NCI-H2107 treated with DMSO at 0.1 percent for 48 hours (cell line): ENCODE results near the gene PROX1.
"Not testable (repeated sequence)": the region's sequence is repeated elsewhere in the genome, so short reads cannot be mapped to it uniquely, and the experiment has no call there.

Experiments
- DNase-seq: peaks from one replicate; lab custom pipeline; 2025; ENCODE audit not compliant: unreplicated experiment; lab: John Stamatoyannopoulos, UW

The PROX1 gene

DNA sequence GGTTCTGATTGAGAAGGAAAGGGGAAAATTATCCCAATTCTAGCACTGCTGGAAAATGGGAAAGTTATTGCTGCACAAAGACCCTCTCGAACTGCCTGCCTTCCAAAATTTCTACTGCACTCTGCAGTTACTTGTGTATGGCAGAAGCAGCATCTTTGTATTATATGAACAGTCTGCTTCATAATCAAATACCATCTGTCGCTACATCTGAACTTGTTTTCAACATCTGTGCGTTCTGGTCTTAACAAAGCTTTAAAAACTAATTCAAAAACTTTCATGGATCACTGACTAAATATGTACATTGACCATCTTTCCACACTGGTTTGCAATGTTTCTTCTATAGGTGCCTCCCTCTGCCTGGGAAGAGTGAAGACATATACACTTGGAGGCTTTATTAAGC, 79.2 kb downstream of the PROX1 start:
- DNase-seq, result no peak

DNA sequence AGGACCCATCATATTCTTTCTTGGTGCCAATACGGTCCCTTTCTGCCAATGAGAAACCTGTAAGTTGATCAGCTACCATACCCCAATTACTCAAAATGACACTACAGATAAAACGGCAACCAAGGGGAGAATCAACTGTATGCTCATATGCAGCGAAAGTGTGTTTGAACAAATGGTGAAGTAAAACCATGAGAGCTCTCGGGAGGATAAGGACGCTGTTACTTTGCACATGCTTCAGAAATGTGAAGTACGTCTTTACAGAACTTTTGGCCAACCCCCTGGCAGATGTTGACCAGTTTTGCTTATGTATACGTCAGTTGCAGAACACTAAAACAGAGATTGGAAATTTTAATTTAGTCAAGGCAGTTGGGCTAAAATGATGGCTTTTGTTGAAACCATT, 79.6 kb downstream of the PROX1 start:
- DNase-seq, result no peak

DNA sequence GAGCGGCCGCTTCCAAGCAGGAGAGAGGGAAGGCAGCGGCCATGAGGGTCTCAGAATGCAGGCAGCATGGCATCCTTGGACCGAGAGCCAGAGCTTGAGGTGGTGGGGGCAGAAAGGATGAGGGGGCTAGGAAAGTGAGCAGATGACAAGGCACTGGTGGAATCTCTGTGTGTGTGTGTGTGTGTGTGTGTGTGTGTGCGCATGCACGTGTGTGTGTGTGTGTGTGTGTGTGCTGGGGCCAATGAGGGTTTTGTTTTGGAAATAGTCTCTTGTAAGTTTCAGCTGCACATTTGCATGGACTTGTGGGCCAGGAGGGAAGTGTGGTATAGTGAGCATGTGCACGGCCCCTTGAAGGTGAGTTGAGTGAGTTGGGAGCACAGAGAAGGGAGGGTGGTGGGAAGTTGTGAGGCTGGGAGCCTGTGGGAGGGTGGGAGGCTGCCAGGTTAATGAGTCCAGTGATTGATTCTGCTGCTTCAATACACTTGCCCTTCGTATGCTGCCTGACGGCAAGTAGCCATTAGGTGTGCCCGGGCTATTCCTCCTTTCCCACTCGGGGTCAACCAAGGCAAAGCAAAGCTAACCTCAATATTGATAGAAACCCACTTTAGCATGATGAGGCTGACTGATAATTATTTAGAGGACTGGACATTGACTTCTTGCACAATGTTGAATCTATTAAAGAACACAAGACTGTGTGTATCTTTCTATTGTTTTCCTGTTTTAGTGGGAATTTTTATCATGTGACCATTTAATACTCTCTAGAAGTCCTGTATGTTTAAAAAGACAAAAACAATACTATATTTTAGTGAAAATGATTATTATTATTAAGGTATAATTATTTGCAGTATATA, 80.3 kb downstream of the PROX1 start:
- no peak for DNase-seq

DNA sequence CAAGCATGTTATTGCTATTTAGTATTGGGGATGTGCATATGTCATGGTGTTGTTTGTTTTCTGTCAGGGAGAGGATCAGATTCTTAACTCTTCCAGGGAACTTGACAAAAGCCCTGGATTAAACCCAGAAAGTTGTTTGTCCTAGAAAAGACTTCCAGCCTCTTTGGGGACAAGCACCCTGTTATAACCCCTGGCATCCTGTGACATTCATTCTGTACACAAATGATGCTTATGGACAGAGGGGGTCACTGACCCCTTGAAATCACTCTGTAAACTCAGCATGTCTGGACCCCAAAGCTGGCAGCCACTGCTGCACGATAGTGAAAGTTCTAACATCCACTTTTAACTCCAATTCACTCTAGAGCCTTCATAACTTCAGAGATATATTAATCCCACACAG, 81.2 kb downstream of the PROX1 start:
- no peak for DNase-seq

GRCh38 chr1:214071469-214071868, 83.7 kb downstream of the PROX1 start:
- DNase-seq, result no peak

DNA sequence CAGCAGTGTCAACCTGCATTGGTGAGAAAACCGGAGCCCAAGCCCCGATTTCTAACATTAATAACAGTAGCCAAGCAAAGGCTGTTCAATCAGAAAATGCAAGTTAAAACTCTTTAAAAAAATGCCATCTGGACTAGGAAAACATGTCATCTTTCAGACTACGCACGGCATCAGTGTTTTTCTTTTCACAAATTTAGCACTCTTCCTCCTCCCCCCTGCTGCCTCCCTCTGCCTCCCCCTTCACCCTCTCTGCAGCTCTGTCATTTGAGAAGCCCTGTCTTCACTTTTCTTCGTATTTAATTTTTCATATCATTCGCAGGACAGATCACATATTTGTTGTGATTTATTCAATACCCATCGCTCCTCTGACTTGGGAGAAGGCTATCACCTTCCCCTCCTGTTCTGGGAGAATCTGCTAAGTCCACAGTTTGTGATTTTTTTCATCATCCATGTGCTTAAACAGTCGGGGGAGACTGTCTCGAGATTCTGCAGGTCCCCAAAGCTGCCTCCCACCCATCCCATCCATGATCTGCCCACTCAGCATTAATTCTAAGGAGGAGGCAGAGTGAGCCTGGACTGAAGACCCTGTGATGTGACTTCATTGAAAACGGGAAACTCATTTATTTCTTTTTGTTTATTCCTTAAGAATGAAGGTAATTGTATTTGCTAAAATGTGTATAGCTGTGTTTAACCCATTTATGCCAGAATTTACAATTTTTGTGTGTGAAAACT, 84.8 kb downstream of the PROX1 start:
- DNase-seq, result no peak

- no peak for DNase-seq
Measured at GRCh38 chr1:214074477-214074876, 86.7 kb downstream of the PROX1 start.

DNA sequence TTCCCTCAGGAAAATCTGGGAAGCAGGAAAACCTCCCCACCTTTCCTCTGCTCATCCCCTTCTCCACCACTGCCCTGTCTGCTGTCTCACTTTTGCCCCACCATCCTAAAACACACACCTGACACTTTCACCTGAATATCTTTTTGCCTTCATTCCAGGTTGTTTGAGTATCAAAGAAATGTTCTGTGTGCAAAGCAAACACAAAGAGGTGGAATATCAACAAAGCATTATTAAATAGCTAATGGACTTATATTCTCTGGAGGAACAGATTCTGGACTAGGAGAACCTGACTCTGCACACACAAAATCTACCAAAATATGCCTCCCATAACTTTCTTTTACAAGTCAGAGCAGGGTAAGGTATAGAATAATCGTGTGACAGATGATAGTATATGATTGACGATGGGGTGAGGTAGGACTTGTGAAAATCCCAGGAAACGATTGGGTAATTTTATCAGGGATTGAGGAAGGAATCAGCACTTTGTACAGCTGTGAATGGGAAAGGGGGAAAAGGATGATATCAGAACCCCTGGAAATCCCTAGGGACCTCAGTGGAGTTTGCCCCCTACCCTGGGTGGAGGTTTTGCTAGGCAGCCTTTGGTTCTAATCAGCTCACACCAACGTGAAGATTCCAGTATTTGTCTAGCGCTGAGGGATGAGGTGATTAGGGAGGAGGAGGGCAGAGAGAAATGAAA, 87.7 kb downstream of the PROX1 start:
- DNase-seq, result no peak

DNA sequence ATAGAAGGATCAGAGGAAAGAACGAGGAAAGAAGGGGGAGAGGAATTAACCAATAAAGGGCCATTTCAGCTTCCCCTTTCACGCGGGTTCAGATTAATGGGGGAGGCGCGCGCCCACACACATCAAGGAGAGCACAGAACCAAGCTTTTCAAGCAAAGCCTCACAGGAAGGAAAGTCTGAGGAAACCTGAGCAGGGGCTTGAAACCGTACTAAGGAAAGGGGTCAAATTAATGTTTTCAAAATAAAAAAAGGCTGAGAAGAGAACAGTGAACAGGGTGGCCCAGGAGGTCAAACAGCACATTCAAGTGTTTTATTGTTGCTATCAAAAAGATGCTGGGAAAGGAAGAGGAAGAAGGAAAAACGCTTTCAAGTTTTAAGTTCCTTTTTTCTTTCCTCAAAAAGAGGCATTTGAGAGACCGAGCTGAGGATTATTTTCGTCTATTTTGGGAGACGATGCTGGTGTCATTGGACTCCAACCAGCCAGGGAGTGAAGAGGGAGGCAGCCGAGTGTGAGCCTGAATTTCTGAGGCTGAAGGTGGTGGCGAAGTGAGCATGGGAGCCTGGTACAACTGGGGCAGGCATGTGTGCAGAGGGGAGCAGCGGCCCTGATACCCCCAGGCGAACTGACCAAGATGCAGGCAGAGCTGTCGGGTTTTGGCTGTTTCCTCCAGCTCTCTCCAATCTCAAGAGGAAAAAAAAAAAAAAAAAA, 88.4 kb downstream of the PROX1 start:
- no peak for DNase-seq

DNA sequence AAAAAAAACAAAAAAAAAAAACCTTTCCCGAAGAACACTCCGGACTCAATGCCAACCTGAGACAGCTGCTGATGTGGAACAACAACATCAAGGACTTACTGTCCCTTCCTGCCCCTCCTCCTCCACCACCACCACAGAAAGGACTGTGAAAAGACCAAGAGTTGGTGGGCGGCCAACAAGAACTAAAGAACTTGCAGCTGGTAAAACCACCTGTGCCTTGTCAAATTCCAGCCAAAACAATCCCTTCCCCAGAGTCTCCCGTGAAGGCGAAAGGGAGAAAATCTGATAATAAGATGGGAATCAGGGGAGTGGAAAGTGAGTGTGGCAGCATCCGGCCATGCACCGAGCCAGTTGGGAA, 88.9 kb downstream of the PROX1 start:
- DNase-seq, result peak; percentile 39

- no peak for DNase-seq
Measured at GRCh38 chr1:214078950-214079349, 91.2 kb downstream of the PROX1 start.

- DNase-seq, result no peak
Measured at GRCh38 chr1:214085325-214085724, 97.6 kb downstream of the PROX1 start.

DNA sequence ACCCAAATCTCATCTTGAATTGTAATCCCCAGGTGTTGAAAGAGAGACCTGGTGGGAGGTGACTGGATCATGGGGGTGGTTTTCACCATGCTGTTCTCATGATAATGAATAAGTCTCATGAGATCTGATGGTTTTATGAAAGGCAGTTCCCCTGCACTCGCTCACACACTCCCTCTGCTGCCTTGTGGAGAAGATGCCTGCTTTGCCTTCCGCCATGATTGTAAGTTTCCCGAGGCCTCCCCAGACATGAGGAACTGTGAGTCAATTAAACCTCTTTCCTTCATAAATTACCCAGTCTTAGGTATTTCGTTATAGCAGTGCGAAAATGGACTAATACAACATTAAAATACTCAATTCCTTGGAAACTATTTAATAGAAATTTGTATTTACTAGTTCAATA, 99.2 kb downstream of the PROX1 start:
- DNase-seq, result no peak

DNA sequence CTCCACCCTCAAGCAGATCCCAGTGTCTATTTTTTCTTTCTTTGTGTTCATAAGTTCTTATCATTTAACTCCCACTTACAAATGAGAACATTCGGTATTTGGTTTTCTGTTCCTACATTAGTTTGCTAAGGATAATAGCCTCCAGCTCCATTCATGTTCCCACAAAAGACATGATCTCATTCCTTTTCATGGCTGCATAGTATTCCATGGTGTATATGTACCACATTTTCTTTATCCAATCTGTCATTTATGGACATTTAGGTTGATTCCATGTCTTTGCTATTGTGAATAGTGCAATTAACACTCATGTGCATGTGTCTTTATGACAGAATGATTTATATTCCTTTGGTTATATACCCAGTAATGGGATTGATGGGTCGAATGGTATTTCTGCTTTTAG, 101.2 kb downstream of the PROX1 start:
- DNase-seq, result not testable (repeated sequence)
